Measurements from ENCODE around the gene SAPCD2. TPM values are rescaled to one million over a fixed set of nuclear protein-coding genes. Genes with fewer than 3 reads are reported as not detected.
A peak's percentile ranks its signal among the peaks of the same experiment; 100 is the strongest.

The SAPCD2 gene
- total RNA-seq, 1 experiment from 2014 or later = 29.8 TPM

DNA sequence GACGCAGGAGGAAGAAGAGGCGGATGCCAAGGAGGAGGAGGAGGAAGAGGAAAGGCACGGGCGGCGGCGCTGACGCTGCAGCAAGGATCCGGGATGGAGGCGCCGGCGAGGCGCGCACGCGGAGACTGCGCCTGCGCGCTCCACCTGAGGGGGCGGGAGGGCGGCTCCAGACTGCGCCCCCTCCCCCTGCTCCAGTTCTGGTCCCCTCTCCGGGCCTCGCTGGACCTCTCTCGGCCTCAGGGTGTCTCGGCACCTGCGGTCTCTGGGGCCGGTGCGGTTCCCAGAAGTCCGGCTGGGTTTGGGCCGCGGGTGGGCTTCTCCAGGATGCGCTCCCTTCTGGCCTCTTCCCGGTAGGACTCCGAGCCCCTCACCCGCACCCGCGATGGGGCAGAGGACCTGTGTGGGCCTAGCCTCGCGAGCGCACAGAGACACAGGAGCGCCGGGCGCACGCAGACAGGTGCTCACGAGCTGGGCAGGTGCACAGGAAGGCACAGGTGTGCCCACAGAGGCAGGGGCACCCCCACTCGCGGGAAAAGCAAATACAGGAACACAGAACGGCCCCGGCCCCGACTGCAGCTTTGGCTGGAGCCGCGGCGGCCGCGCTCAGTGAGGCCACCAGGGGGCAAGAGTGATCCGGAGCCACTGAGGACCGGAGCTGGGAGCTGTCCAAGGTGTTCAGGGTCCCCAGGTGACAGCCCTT, 24.1 kb downstream of the SAPCD2 start, which contains the start of gene NPDC1:
TSS of gene NPDC1 (minus strand) at position 90 of the 700 bp plus-strand sequence. CDS start 188 bp downstream, outside the sequence.
- Histone ChIP-seq H2BK20ac (ENCODE audit: low read depth, low read length, poor library complexity, severe bottlenecking) (no peak within 1 kb of the TSS), H3K79me1 (ENCODE audit: insufficient read depth, low read depth, low read length, poor library complexity, severe bottlenecking) (no peaks in the 10 kb centered on the region), H3K56ac (ENCODE audit: insufficient read length, low read depth, low read length) (no peak within 1 kb of the TSS), H3K9ac (ENCODE audit: extremely low read depth, insufficient read length, low read length) (no peak within 1 kb of the TSS), H2BK15ac (ENCODE audit: low read depth, low read length) (no peak within 1 kb of the TSS), H4K91ac (ENCODE audit: insufficient read length, low read depth, low read length) (no peak within 1 kb of the TSS), H4K20me1 (ENCODE audit: control insufficient read depth, insufficient read depth, insufficient read length) (no peaks in the 10 kb centered on the region), H3K9me3 (ENCODE audit: control insufficient read depth, low read depth, low read length) (no peaks in the 10 kb centered on the region), H3K4me2 (ENCODE audit: insufficient read depth, insufficient read length, low read length) (peak within 1 kb of the TSS; percentile 58), H4K8ac (replicated peaks; ENCODE audit: insufficient read length, low read depth, low read length) (no peak within 1 kb of the TSS), H3K18ac (ENCODE audit: insufficient read length, low read depth, low read length) (no peak within 1 kb of the TSS), H3K79me2 (ENCODE audit: insufficient read depth, low read length) (peaks cover 2% of the 10 kb centered on the region; the same call in 1 of the 2 replicates), H3K4me1 (ENCODE audit: insufficient read depth, low read length) (no peaks in the 10 kb centered on the region), H3K23me2 (ENCODE audit: insufficient read length, low read depth, low read length, poor library complexity, severe bottlenecking) (peaks cover 11% of the 10 kb centered on the region), H3K23ac (ENCODE audit: insufficient read length, low read depth, low read length) (no peak within 1 kb of the TSS), H2AFZ (ENCODE audit: low read length) (no peak within 1 kb of the TSS), H3K4ac (ENCODE audit: low read depth, low read length) (no peak within 1 kb of the TSS), H3K27me3 (ENCODE audit: insufficient read depth, low read length) (peaks cover 6% of the 10 kb centered on the region; the same call in 1 of the 2 replicates), H2BK5ac (ENCODE audit: insufficient read length, low read length) (no peak within 1 kb of the TSS), H3K27ac (ENCODE audit: insufficient read length, low read depth, low read length) (no peak within 1 kb of the TSS), H3T11ph (ENCODE audit: low read length) (no peak within 1 kb of the TSS), H2BK12ac (ENCODE audit: insufficient read length, low read depth, low read length) (no peak within 1 kb of the TSS), H2BK120ac (ENCODE audit: low read depth, low read length, poor library complexity, severe bottlenecking) (no peak within 1 kb of the TSS), H2AK5ac (ENCODE audit: insufficient read length, low read length) (no peak within 1 kb of the TSS), H3K14ac (ENCODE audit: insufficient read depth, low read length) (no peak within 1 kb of the TSS), H4K5ac (ENCODE audit: insufficient read length, low read depth, low read length) (no peak within 1 kb of the TSS)
- peak; percentile 91 for DNase-seq
- H3K27ac Mint-ChIP-seq = no peak within 1 kb of the TSS
- WGBS (ENCODE audit: extremely low coverage, insufficient read length, low lambda C conversion rate) = no CpG with 5 or more reads among the region's 57 CpGs
- TF ChIP-seq, protein P1, sequence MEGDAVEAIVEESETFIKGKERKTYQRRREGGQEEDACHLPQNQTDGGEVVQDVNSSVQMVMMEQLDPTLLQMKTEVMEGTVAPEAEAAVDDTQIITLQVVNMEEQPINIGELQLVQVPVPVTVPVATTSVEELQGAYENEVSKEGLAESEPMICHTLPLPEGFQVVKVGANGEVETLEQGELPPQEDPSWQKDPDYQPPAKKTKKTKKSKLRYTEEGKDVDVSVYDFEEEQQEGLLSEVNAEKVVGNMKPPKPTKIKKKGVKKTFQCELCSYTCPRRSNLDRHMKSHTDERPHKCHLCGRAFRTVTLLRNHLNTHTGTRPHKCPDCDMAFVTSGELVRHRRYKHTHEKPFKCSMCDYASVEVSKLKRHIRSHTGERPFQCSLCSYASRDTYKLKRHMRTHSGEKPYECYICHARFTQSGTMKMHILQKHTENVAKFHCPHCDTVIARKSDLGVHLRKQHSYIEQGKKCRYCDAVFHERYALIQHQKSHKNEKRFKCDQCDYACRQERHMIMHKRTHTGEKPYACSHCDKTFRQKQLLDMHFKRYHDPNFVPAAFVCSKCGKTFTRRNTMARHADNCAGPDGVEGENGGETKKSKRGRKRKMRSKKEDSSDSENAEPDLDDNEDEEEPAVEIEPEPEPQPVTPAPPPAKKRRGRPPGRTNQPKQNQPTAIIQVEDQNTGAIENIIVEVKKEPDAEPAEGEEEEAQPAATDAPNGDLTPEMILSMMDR (conservative IDR thresholded peaks at IDR 0.05) = peak; percentile 92
- peaks cover 5 to 10% of the 10 kb centered on the region in 2 experiments for H3K4me1 Mint-ChIP-seq
- H3K9me3 Mint-ChIP-seq = no peaks in the 10 kb centered on the region
- H3K27me3 Mint-ChIP-seq (ENCODE audit: low read depth) = peaks cover 52% of the 10 kb centered on the region
- H3K4me3 Mint-ChIP-seq = peak within 1 kb of the TSS; percentile 71 to 86
- no peaks in the 10 kb centered on the region for H3K36me3 Mint-ChIP-seq (ENCODE audit: insufficient read depth in 1 of 3, low read depth in 3 of 3)

Data from H9 (cell line).